BJ (cell line): Measurements from ENCODE around the gene EXOSC7. TPM values are rescaled to one million over a fixed set of nuclear protein-coding genes. Genes with fewer than 3 reads are reported as not detected.

Source experiments
- CTCF ChIA-PET: fragments of 350-600 bp; formaldehyde crosslinking; extraction: SDS; loops from one replicate; lab custom pipeline; 2021; ENCODE audit warnings: antibody characterized with exemption, inconsistent platforms; lab: Yijun Ruan, JAX
- POLR2A ChIA-PET: fragments of 300-600 bp; sonication (Branson Sonifier 250); formaldehyde crosslinking; extraction: SDS; loops from one replicate; lab custom pipeline; 2021; ENCODE audit warnings: antibody characterized with exemption; lab: Charles Lee
- DNase-seq: peaks from one replicate; pipeline ENCODE4 v3.0.0-alpha.2; 2011; ENCODE audit warnings: low read depth
- H3K27me3 ChIP-seq: 2 replicates; pipeline ENCODE4 v1.6.0; 2011; ENCODE audit warnings: low read length; ENCODE audit not compliant: control insufficient read depth, insufficient read depth
- H3K36me3 ChIP-seq: 2 replicates; pipeline ENCODE4 v1.5.1; 2011; ENCODE audit warnings: low read length; ENCODE audit not compliant: control insufficient read depth, insufficient read depth
- H3K4me3 ChIP-seq: 2 replicates; pipeline ENCODE4 v1.5.1; 2011; ENCODE audit warnings: low read depth, mild to moderate bottlenecking, control low read depth, low read length
- CTCF ChIP-seq: IDR thresholded peaks from 2 replicates; pipeline ENCODE4 v1.5.1; 2011; ENCODE audit warnings: low read depth, mild to moderate bottlenecking, control low read depth, inconsistent platforms, low read length, moderate library complexity; ENCODE audit not compliant: insufficient read depth
- polyA plus RNA-seq: library from polyadenylated mRNA; depleted of rRNA; stranded (reverse); fragments of >200 nt; gene quantifications from 2 replicates; pipeline ENCODE4 v1.2.3, GENCODE V29; 2011

EXOSC7 gene
- polyA plus RNA-seq, 1 experiment, result 45.4 TPM

- CTCF ChIA-PET, result interaction anchor here (1.2 to 1.9 kb wide), 3 partner anchors 10 to 27 kb away, joined by 4 to 7 read pairs (median 5); no protein-coding TSS in a partner anchor
- POLR2A ChIA-PET, result no interaction called here
- no peak overlapping the region for H3K4me3 ChIP-seq
- no peaks in the 10 kb centered on the region for H3K27me3 ChIP-seq
- peak; percentile 81 for DNase-seq
- H3K36me3 ChIP-seq, result peaks cover 3% of the 10 kb centered on the region
- no peak for TF ChIP-seq CTCF
Observed at GRCh38 chr3:45010811-45011333, 34.8 kb downstream of the EXOSC7 start.

GRCh38 chr3:45011756-45012508, 35.9 kb downstream of the EXOSC7 start:
- CTCF ChIA-PET, result interaction anchor here (1.0 to 1.9 kb wide), 6 partner anchors 9 to 26 kb away, joined by 3 to 8 read pairs (median 4); no protein-coding TSS in a partner anchor
- POLR2A ChIA-PET, result interaction anchor here (0.5 to 0.7 kb wide), 4 partner anchors 24 to 498 kb away, joined by 3 read pairs; partner anchors contain the start of genes EXOSC7 and ZDHHC3
- Histone ChIP-seq H3K4me3 (no peak overlapping the region), H3K36me3 (peaks cover 3% of the 10 kb centered on the region), H3K27me3 (no peaks in the 10 kb centered on the region)
- TF ChIP-seq CTCF, result no peak
- DNase-seq, result peak; percentile 94

GRCh38 chr3:45012577-45012976, 36.5 kb downstream of the EXOSC7 start:
- Histone ChIP-seq H3K36me3 (no peaks in the 10 kb centered on the region; the same call in none of the 2 replicates), H3K4me3 (no peak overlapping the region), H3K27me3 (no peaks in the 10 kb centered on the region)
- no peak for DNase-seq
- TF ChIP-seq CTCF, result no peak
- ChIA-PET POLR2A (interaction anchor here (0.5 to 0.7 kb wide), 4 partner anchors 23 to 497 kb away, joined by 3 read pairs; partner anchors contain the start of genes EXOSC7 and ZDHHC3), CTCF (interaction anchor here (0.7 to 1.5 kb wide), 5 partner anchors 10 to 702 kb away, joined by 3 to 8 read pairs (median 3); no protein-coding TSS in a partner anchor)

- CTCF ChIA-PET, result no interaction called here
- no peak for TF ChIP-seq CTCF
- POLR2A ChIA-PET, result no interaction called here
Observed at GRCh38 chr3:45016916-45017315, 40.9 kb downstream of the EXOSC7 start.

GRCh38 chr3:45017821-45018220, 41.8 kb downstream of the EXOSC7 start:
- H3K36me3 ChIP-seq, result no peaks in the 10 kb centered on the region; the same call in none of the 2 replicates
- no peak for DNase-seq
- H3K27me3 ChIP-seq, result no peaks in the 10 kb centered on the region
- ChIA-PET POLR2A (no interaction called here), CTCF (interaction anchor here (0.8 to 1.2 kb wide), 2 partner anchors 25 to 192 kb away, joined by 3 read pairs; no protein-coding TSS in a partner anchor)
- no peak overlapping the region for H3K4me3 ChIP-seq
- TF ChIP-seq CTCF, result no peak

More at GRCh38 chr3:45016916-45017315, 40.9 kb downstream of the EXOSC7 start:
- DNase-seq, result no peak
- H3K4me3 ChIP-seq, result no peak overlapping the region
- no peaks in the 10 kb centered on the region; the same call in none of the 2 replicates for H3K36me3 ChIP-seq
- H3K27me3 ChIP-seq, result no peaks in the 10 kb centered on the region
